AG04450 (cell line): Measurements from ENCODE around the gene IP6K1. TPM values are rescaled to one million over a fixed set of nuclear protein-coding genes. Genes with fewer than 3 reads are reported as not detected.
A peak's percentile ranks its signal among the peaks of the same experiment; 100 is the strongest.

Experiments used
- CTCF ChIA-PET: fragments of 300-600, 350-600 bp; formaldehyde crosslinking; extraction: SDS; loops from one replicate; lab custom pipeline; 2022; ENCODE audit warnings: antibody characterized with exemption, inconsistent platforms; lab: Charles Lee
- POLR2A ChIA-PET: fragments of 350-600 bp; formaldehyde crosslinking; extraction: SDS; loops from one replicate; lab custom pipeline; 2021; ENCODE audit warnings: antibody characterized with exemption, inconsistent platforms; lab: Yijun Ruan, JAX
- DNase-seq: peaks from one replicate; pipeline ENCODE4 v3.0.0-alpha.2; 2011; ENCODE audit warnings: low read depth, low spot score
- H3K27ac ChIP-seq: one replicate; pipeline ENCODE4 v1.5.1; 2012; ENCODE audit warnings: low read depth, low read length, control low read depth
- H3K27me3 ChIP-seq: one replicate; pipeline ENCODE4 v1.6.0; 2012; ENCODE audit warnings: low read length; ENCODE audit not compliant: control insufficient read depth, insufficient read depth
- H3K4me3 ChIP-seq: 2 replicates; pipeline ENCODE4 v1.5.1; 2011; ENCODE audit warnings: mild to moderate bottlenecking, low read depth, low read length, control low read depth
- H3K9me3 ChIP-seq: 2 replicates; pipeline ENCODE4 v1.5.1; 2012; ENCODE audit warnings: low read length; ENCODE audit not compliant: control insufficient read depth, insufficient read depth
- CTCF ChIP-seq: IDR thresholded peaks from 2 replicates; pipeline ENCODE4 v1.5.1; 2011; ENCODE audit warnings: low read depth, low read length, control low read depth, inconsistent platforms
- polyA plus RNA-seq: library from polyadenylated mRNA; depleted of rRNA; stranded (reverse); fragments of >200 nt; gene quantifications from 2 replicates; pipeline ENCODE4 v1.2.3, GENCODE V29; 2011

Gene IP6K1
- polyA plus RNA-seq, 1 experiment, result 40.4 TPM

- H3K27ac ChIP-seq, result no peak overlapping the region
- H3K27me3 ChIP-seq, result no peaks in the 10 kb centered on the region
- ChIA-PET CTCF (interaction anchor here (0.6 to 2.5 kb wide), 4 partner anchors 9 to 196 kb away, joined by 3 to 20 read pairs (median 5); partner anchors contain the start of gene IP6K1), POLR2A (no interaction called here)
- no peaks in the 10 kb centered on the region for H3K9me3 ChIP-seq
- no peak overlapping the region for H3K4me3 ChIP-seq
- no peak for DNase-seq
- TF ChIP-seq CTCF, result no peak
Measured at GRCh38 chr3:49703956-49704355, 82.4 kb downstream of the IP6K1 start.

GRCh38 chr3:49703443-49703927, 82.9 kb downstream of the IP6K1 start:
- ChIA-PET CTCF (interaction anchor here (0.6 to 2.5 kb wide), 6 partner anchors 10 to 197 kb away, joined by 3 to 20 read pairs (median 5); partner anchors contain the start of gene IP6K1), POLR2A (no interaction called here)
- Histone ChIP-seq H3K27me3 (no peaks in the 10 kb centered on the region), H3K4me3 (no peak overlapping the region), H3K9me3 (no peaks in the 10 kb centered on the region), H3K27ac (no peak overlapping the region)
- TF ChIP-seq CTCF, result peak; percentile 85
- peak; percentile 27 for DNase-seq

GRCh38 chr3:49702672-49703071, 83.7 kb downstream of the IP6K1 start:
- Histone ChIP-seq H3K4me3 (no peak overlapping the region), H3K27ac (no peak overlapping the region), H3K9me3 (no peaks in the 10 kb centered on the region), H3K27me3 (no peaks in the 10 kb centered on the region)
- POLR2A ChIA-PET, result interaction anchor here (1.5 kb wide), 1 partner anchor 9 kb away, joined by 5 read pairs; no protein-coding TSS in a partner anchor
- CTCF ChIA-PET, result interaction anchor here (1.2 to 2.5 kb wide), 5 partner anchors 10 to 163 kb away, joined by 3 to 20 read pairs (median 6); no protein-coding TSS in a partner anchor
- no peak for DNase-seq
- TF ChIP-seq CTCF, result no peak

GRCh38 chr3:49701388-49702077, 84.8 kb downstream of the IP6K1 start:
- DNase-seq, result no peak
- ChIA-PET POLR2A (interaction anchor here (1.5 kb wide), 1 partner anchor 10 kb away, joined by 5 read pairs; no protein-coding TSS in a partner anchor), CTCF (interaction anchor here (0.5 to 1.9 kb wide), 10 partner anchors 9 to 413 kb away, joined by 3 to 16 read pairs (median 4); no protein-coding TSS in a partner anchor)
- Histone ChIP-seq H3K4me3 (no peak overlapping the region), H3K27me3 (no peaks in the 10 kb centered on the region), H3K27ac (no peak overlapping the region), H3K9me3 (no peaks in the 10 kb centered on the region)
- peak; percentile 55 for TF ChIP-seq CTCF
